GM10266 (cell line): ENCODE results near the gene TULP3.

Experiments used
- DNase-seq: peaks from one replicate; pipeline ENCODE4 v3.0.0; 2012; ENCODE audit errors: extremely low spot score
- TF ChIP-seq, protein P1 (sequence below): IDR thresholded peaks from 2 replicates; pipeline ENCODE4 v1.5.1; 2012; ENCODE audit warnings: mild to moderate bottlenecking, low read depth; ENCODE audit not compliant: control insufficient read depth, insufficient read depth; ENCODE audit errors: missing control alignments

The TULP3 gene

DNA sequence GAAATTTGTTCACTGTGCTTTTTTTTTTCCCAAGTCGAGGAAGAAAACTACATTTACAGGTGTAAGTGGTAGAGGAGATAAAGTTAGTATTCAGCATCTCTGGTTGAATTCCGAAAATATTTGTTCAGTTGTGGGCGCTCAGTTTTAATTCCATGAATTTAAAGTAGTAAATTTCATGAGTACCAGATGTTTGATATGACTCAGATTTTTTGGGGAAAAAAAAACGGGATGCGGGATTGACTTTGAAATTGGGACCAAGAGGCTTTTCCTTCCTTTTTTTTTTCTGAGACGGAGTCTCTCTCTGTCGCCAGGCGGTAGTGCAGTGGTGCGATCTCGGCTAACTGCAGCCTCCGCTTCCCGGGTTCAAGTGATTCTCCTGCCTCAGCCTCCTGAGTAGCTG lies 1.6 kb downstream of the TULP3 start:
- TF ChIP-seq, protein P1, sequence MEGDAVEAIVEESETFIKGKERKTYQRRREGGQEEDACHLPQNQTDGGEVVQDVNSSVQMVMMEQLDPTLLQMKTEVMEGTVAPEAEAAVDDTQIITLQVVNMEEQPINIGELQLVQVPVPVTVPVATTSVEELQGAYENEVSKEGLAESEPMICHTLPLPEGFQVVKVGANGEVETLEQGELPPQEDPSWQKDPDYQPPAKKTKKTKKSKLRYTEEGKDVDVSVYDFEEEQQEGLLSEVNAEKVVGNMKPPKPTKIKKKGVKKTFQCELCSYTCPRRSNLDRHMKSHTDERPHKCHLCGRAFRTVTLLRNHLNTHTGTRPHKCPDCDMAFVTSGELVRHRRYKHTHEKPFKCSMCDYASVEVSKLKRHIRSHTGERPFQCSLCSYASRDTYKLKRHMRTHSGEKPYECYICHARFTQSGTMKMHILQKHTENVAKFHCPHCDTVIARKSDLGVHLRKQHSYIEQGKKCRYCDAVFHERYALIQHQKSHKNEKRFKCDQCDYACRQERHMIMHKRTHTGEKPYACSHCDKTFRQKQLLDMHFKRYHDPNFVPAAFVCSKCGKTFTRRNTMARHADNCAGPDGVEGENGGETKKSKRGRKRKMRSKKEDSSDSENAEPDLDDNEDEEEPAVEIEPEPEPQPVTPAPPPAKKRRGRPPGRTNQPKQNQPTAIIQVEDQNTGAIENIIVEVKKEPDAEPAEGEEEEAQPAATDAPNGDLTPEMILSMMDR, result no peak
- no peak for DNase-seq

DNA sequence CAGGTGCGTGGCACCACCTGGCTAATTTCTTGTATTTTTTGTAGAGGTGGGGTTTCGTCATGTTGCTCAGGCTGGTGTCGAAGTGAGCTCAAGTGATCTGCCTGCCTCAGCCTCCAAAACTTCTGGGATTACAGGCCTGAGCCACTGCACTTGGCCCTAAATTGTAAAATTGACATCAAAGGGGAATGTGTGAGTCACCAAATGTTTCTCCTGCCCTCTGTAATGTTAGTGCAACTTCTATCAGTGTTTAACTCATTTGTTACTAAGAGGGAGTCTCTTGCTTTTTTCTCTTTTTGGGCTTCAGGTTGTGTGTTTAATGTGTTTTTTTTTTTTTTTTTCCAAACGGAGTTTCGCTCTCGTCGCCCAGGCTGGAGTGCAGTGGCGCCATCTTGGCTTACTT lies 2.3 kb downstream of the TULP3 start:
- TF ChIP-seq, protein P1, result no peak
- no peak for DNase-seq

DNA sequence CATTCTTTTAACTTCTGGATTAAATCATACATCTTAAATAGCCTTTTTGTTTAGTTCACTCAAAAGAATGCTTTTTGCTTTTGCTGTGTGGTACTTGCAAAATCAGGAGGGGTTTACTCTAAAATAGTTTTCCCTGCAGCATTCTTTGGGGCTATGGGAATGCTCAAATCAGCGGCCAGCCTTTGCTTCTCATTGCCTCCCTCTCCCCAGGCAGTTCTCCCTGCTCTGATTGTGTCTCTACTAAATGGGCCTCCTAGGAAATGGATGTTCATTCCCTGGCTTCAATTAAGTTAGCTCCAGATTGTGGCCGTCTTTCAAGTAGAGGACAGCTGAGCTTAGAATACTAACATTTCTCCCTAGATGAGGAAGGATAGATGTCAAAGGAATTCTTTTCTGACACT lies 4.4 kb downstream of the TULP3 start:
- no peak for DNase-seq
- TF ChIP-seq, protein P1, result no peak

DNA sequence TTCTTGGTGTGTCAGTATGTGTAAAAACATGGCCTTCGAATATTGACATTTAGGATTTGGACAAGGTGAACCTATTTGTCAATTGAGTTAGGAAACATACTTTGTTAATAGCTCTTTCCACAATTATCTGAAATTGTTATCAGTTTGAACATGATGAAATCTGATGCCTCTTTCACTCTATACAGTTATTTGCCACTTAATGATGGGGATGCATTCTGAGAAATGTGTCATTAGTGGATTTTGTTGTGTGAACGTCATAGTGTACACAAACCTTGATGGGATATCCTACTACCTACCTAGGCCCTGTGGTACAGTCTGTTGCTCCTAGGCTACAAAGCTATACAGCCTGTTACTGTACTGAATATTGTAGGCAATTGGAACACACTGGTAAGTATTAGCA lies 4.8 kb downstream of the TULP3 start:
- TF ChIP-seq, protein P1, result no peak
- DNase-seq, result no peak

DNA sequence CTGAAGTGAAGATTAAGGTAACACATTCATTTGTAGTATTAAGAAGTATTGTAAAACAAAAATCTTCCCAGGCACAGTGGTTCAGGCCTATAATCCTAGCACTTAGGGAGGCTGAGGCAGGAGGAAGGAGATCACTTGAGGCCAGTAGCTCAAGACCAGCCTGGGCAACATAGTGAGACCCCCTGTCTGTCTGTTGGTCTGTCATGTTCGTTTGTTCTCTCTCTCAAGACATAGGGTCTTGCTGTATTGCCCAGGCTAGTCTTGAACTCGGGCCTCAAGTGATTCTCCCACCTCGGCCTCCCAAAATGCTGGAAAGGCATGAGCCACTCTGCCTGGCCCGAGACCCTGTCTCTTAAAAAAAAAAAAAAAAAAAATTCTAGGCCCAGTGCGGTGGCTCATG lies 6.7 kb downstream of the TULP3 start:
- TF ChIP-seq, protein P1, result no peak
- DNase-seq, result no peak

DNA sequence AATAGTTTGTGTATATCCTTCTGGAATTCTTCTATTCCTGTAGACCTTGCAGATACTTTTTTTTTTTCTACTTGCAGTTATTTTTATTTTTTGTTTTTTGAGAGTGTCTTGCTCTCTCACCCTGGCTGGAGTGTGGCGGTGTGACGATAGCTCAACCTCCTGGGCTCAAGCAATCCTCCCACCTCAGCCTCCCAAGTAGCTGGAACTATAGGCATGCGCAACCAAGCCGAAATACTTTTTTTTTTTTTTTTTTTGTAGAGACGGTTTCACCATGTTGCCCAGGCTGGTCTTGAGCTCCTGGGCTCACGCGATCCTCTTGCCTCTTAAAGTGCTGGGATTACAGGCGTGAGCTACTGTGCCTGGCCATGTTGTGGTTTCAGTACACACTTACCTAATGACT lies 10.0 kb downstream of the TULP3 start:
- no peak for DNase-seq
- TF ChIP-seq, protein P1, result no peak

DNA sequence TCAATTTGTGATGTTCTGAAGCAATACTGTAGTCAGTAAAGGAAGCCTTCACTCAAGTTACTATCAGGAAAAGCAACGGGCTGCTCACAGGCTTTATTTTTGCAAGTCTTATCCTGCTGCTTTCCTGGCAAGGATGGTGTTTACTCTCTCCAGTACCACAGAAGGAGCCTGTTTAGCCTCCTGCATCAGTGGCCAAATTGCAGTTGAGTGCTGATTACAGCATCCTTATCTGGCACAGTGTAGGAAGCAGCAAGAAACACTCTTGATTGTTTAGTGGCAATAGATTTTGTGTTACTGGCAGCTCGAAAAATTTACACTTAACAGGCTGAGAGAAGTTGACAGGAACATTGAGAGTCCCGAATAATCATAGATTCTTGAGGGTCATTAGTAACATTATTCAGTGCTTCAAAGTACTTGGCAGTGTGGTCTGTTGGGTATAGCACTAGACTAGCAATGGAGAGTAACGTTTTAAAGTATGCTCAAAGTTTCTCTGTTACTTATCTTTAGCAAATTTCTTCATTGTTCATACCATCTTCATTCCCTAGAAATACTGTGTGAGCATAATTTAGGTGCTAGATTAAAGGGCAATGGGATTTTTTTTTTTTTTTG lies 11.7 kb downstream of the TULP3 start:
- TF ChIP-seq, protein P1, result no peak
- DNase-seq, result no peak
